SKM-1 (cell line): ENCODE results near the gene NFKBIE.

ENCODE experiments used
- DNase-seq: peaks from one replicate; lab custom pipeline; 2025; ENCODE audit not compliant: unreplicated experiment; lab: John Stamatoyannopoulos, UW

NFKBIE gene

GRCh38 chr6:44227148-44227793 lies 38.1 kb downstream of the NFKBIE start:
- no peak for DNase-seq

- no peak for DNase-seq
Observed at GRCh38 chr6:44226368-44227147, 38.8 kb downstream of the NFKBIE start.

- no peak for DNase-seq
Observed at GRCh38 chr6:44225579-44226325, 39.6 kb downstream of the NFKBIE start.

GRCh38 chr6:44224965-44225305 lies 40.4 kb downstream of the NFKBIE start:
- DNase-seq: no peak

- DNase-seq: no peak
Observed at GRCh38 chr6:44224029-44224964, 41.1 kb downstream of the NFKBIE start.

- peak; percentile 49 for DNase-seq
Observed at GRCh38 chr6:44223319-44224028, 41.9 kb downstream of the NFKBIE start, which contains the start of gene SLC29A1. TSS of gene SLC29A1 (plus strand) at chr6:44223595. CDS start at chr6:44227314, 3,719 bp downstream.

GRCh38 chr6:44222486-44223318 lies 42.6 kb downstream of the NFKBIE start:
- DNase-seq: no peak

- DNase-seq: no peak
Observed at GRCh38 chr6:44221961-44222335, 43.4 kb downstream of the NFKBIE start.

GRCh38 chr6:44221291-44221960 lies 43.9 kb downstream of the NFKBIE start:
- peak; percentile 82 for DNase-seq

- DNase-seq: no peak
Observed at GRCh38 chr6:44220913-44221290, 44.4 kb downstream of the NFKBIE start.

GRCh38 chr6:44219815-44220784 lies 45.3 kb downstream of the NFKBIE start:
- no peak for DNase-seq

GRCh38 chr6:44219053-44219814 lies 46.1 kb downstream of the NFKBIE start:
- no peak for DNase-seq

GRCh38 chr6:44217332-44218143 lies 47.8 kb downstream of the NFKBIE start:
- no peak for DNase-seq

GRCh38 chr6:44216677-44217331 lies 48.5 kb downstream of the NFKBIE start, which contains the start of gene MYMX:
TSS of gene MYMX (plus strand) at chr6:44216926. CDS start at chr6:44217472, 546 bp downstream.
- no peak for DNase-seq

- no peak for DNase-seq
Observed at GRCh38 chr6:44214307-44214706, 51.0 kb downstream of the NFKBIE start.
